ENCODE results near the gene NRXN3.

The NRXN3 gene

GRCh38 chr14:79090641-79091180 is 920.5 kb downstream of the NRXN3 start:
- TF ChIP-seq CTCF (IDR thresholded peaks at IDR 0.05; ENCODE audit: extremely low read depth, missing control alignments) = no peak
- DNase-seq (ENCODE audit: low spot score) = no peak

DNA sequence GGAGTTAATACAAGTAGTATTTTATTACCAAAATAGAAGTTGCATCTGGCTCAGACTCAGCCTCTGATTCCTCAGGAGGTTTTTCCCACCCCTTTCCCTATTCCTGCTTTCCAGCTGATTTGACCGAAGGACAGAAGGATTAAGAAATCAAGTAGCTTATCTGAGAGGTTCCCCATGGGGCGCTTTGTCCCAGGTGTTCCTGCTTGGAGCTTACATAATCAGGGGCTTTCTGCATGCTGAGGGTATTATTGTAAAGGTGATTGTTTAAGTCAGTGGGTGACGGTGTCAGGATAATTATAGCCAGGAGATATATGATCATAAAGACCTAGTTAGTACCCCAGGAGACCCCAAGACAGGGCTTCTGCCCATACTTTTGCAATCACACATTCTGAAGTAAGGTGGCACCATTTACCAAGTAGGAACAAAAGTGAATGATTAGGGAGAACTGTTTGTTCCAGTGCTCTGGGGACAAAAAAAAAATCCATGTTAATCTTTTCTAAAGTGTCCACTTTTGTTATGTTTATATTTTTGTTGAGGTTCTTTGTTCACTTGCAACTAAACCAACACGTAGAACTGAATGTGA is 921.3 kb downstream of the NRXN3 start:
- TF ChIP-seq CTCF (IDR thresholded peaks at IDR 0.05; ENCODE audit: extremely low read depth, missing control alignments) = no peak
- DNase-seq (ENCODE audit: low spot score) = no peak

DNA sequence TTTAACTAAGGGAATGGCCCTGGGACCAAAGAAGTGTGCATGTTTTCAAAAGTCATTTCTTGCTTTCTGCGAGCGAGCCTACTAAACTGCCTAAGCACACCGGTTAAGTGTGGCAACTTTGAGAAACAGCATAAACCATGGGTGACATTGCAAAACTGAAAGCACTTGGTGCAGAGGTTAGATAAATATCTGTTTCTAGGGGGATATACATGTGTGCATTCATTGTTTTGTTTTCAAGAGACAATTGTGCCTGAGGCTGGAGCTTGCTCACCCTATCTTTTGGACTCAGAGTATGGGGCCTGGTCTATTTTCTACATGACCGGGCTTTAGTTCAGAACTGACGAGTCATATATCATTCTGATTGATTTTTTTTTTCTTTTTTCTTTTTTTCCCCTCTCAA is 923.4 kb downstream of the NRXN3 start:
- DNase-seq (ENCODE audit: low spot score) = no peak
- no peak for TF ChIP-seq CTCF (IDR thresholded peaks at IDR 0.05; ENCODE audit: extremely low read depth, missing control alignments)

DNA sequence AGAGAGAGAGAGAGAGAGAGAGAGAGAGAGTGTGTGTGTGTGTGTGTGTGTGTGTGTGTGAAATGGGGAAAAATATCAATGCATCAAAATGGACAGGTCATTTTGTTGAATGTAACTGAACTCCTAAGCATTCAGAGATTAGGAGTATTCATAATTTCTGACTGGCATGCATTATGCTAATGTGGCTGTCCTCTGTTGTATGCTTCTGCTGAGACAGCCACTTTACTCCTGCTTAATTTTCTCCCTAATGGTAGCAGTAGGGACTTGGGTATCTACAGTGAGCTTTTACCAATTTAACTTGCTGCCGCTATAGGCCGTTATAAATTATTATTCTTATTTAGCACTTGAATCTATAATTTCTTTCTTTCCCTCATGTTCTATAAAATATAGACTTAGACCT is 924.8 kb downstream of the NRXN3 start:
- no peak for DNase-seq (ENCODE audit: low spot score)

DNA sequence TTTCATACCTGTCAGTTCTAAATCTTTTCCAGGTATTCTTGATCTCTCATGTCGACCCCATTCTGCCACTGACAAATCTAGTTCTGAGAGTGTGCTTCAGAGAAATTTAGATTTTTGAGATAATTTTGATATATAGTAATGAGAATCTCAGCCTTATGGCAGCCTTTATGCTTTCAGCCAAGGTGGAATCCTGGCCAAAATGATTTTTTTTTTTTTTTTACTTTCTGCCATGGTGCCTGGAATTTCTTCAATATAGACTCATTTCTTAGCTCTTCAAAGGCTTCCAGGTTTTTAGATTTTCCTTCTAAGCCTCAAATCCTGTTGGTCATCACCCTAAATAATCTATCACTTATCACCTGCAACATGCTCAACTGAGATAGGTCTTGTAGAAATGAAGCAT is 926.6 kb downstream of the NRXN3 start:
- TF ChIP-seq CTCF (IDR thresholded peaks at IDR 0.05; ENCODE audit: extremely low read depth, missing control alignments) = no peak
- DNase-seq (ENCODE audit: low spot score) = no peak

More for the DNA sequence above, 924.8 kb downstream of the NRXN3 start:
- TF ChIP-seq CTCF (IDR thresholded peaks at IDR 0.05; ENCODE audit: extremely low read depth, missing control alignments) = no peak

- no peak for DNase-seq (ENCODE audit: low spot score)
- TF ChIP-seq CTCF (IDR thresholded peaks at IDR 0.05; ENCODE audit: extremely low read depth, missing control alignments) = no peak
These were observed 928.2 kb downstream of the NRXN3 start for GRCh38 chr14:79098324-79098723.

GRCh38 chr14:79100578-79100977 is 930.4 kb downstream of the NRXN3 start:
- no peak for TF ChIP-seq CTCF (IDR thresholded peaks at IDR 0.05; ENCODE audit: extremely low read depth, missing control alignments)
- DNase-seq (ENCODE audit: low spot score) = no peak

Data from GM20000 (cell line).